ENCODE data around the gene ANKRD2.

Gene ANKRD2

GRCh38 chr10:97589479-97589878 lies 16.9 kb downstream of the ANKRD2 start, which contains the start of gene C10orf62:
Gene C10orf62 (plus strand): TSS chr10:97589721. CDS start chr10:97589898, 177 bp downstream.
- intact Hi-C loops (cut with DNase I), result no loop called here
- peak in 1 of 10 donors; percentile 11 for DNase-seq

GRCh38 chr10:97590082-97590747 lies 17.6 kb downstream of the ANKRD2 start:
- intact Hi-C loops (cut with DNase I), result no loop called here
- peak in 1 of 10 donors; percentile 54 for DNase-seq

GRCh38 chr10:97590748-97591495 lies 18.3 kb downstream of the ANKRD2 start:
- peak in 1 of 10 donors; percentile 17 for DNase-seq
- intact Hi-C loops (cut with DNase I), result no loop called here

- DNase-seq, result peak in 1 of 10 donors; percentile 14
- intact Hi-C loops (cut with DNase I), result no loop called here
These were observed 20.8 kb downstream of the ANKRD2 start for GRCh38 chr10:97593421-97593820.

GRCh38 chr10:97596101-97597082 lies 23.8 kb downstream of the ANKRD2 start:
- intact Hi-C loops (cut with DNase I), result no loop called here
- peak in 2 of 10 donors; percentile 55 to 65 for DNase-seq

GRCh38 chr10:97597778-97598177 lies 25.2 kb downstream of the ANKRD2 start:
- DNase-seq, result peak in 1 of 10 donors; percentile 40
- intact Hi-C loops (cut with DNase I), result no loop called here

- intact Hi-C loops (cut with DNase I), result no loop called here
- no peak for DNase-seq
These were observed 26.1 kb downstream of the ANKRD2 start for GRCh38 chr10:97598407-97599271.

- intact Hi-C loops (cut with DNase I), result no loop called here
- DNase-seq, result no peak
These were observed 26.7 kb downstream of the ANKRD2 start for GRCh38 chr10:97599272-97599619.

GRCh38 chr10:97600616-97601015 lies 28.0 kb downstream of the ANKRD2 start:
- no peak for DNase-seq
- intact Hi-C loops (cut with DNase I), result no loop called here

GRCh38 chr10:97601268-97602215 lies 29.0 kb downstream of the ANKRD2 start:
- DNase-seq, result peak in 2 of 10 donors; percentile 32 to 87

GRCh38 chr10:97607095-97607636 lies 34.6 kb downstream of the ANKRD2 start:
- no peak for DNase-seq
- intact Hi-C loops (cut with DNase I), result no loop called here

More at GRCh38 chr10:97601268-97602215, 29.0 kb downstream of the ANKRD2 start:
- intact Hi-C loops (cut with DNase I), result no loop called here

GRCh38 chr10:97608991-97609561 lies 36.5 kb downstream of the ANKRD2 start:
- DNase-seq, result no peak

GRCh38 chr10:97611473-97611872 lies 38.9 kb downstream of the ANKRD2 start:
- intact Hi-C loops (cut with DNase I), result loop anchor here (5.0 kb wide), 1 partner anchor 39 kb away; the partner anchor contains the start of gene ANKRD2
- DNase-seq, result no peak

More at GRCh38 chr10:97608991-97609561, 36.5 kb downstream of the ANKRD2 start:
- intact Hi-C loops (cut with DNase I), result no loop called here

GRCh38 chr10:97612386-97612785 lies 39.8 kb downstream of the ANKRD2 start:
- DNase-seq, result no peak
- intact Hi-C loops (cut with DNase I), result loop anchor here (5.0 kb wide), 1 partner anchor 40 kb away; the partner anchor contains the start of gene ANKRD2

GRCh38 chr10:97618285-97618684 lies 45.7 kb downstream of the ANKRD2 start:
- no peak for DNase-seq
- intact Hi-C loops (cut with DNase I), result no loop called here

- no peak for DNase-seq
- intact Hi-C loops (cut with DNase I), result no loop called here
These were observed 46.2 kb downstream of the ANKRD2 start for GRCh38 chr10:97618733-97619132.

- intact Hi-C loops (cut with DNase I), result no loop called here
- no peak for DNase-seq
These were observed 50.7 kb downstream of the ANKRD2 start for GRCh38 chr10:97623277-97623676.

GRCh38 chr10:97627731-97628130 lies 55.2 kb downstream of the ANKRD2 start:
- DNase-seq, result no peak
- intact Hi-C loops (cut with DNase I), result no loop called here
